Measurements from ENCODE around the gene DEPDC1.
"Not testable (repeated sequence)": the region's sequence is repeated elsewhere in the genome, so short reads cannot be mapped to it uniquely, and the experiment has no call there.

DEPDC1 gene

DNA sequence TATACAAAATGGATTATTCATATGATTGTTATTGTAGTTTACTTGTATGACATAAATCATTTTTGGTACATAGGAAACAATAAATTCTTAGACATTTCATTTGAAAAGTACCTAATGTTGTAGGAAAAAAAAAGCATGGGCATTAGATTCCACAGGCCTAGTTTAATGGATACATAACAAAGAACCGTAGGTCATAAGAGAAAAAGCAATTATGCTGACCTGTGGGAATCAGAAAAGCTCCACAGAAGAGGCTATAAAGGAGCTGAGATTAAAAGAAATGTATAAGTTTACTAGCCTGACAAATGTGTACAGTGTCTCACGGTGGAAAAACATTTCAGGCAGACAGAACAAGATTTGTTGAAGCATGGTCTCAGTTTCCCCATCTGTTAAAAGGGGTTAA lies 3.7 kb downstream of the DEPDC1 start:
- Mint-ChIP-seq H3K4me3 (no peak overlapping the region), H3K4me1 (peaks cover 11% of the 10 kb centered on the region), H3K27ac (no peak overlapping the region), H3K36me3 (ENCODE audit: low read depth) (peaks cover 7% of the 10 kb centered on the region), H3K27me3 (peaks cover 16% of the 10 kb centered on the region), H3K9me3 (peaks cover 4% of the 10 kb centered on the region)
- no peak for DNase-seq
- no peak for ATAC-seq

DNA sequence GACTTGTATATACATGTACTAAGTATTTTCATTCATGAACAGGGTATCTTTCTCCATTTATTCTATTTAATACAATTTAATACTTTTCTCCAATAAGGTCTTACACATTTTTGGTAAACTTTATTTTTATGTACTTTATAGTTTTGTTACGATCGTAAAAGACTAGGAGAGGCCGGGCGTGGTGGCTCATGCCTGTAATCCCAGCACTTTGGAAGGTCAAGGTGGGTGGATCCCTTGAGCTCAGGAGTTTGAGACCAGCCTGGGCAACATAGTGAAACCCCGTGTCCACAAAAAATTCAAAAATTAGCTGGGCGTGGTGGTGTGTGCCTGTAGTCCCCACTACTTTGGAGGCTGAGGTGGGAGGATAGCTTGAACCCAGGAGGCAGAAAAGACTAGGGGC lies 4.6 kb downstream of the DEPDC1 start:
- not testable (repeated sequence) for H3K27ac Mint-ChIP-seq; H3K27me3 Mint-ChIP-seq; H3K36me3 Mint-ChIP-seq (ENCODE audit: low read depth); H3K4me1 Mint-ChIP-seq; DNase-seq; H3K9me3 Mint-ChIP-seq; ATAC-seq; H3K4me3 Mint-ChIP-seq

DNA sequence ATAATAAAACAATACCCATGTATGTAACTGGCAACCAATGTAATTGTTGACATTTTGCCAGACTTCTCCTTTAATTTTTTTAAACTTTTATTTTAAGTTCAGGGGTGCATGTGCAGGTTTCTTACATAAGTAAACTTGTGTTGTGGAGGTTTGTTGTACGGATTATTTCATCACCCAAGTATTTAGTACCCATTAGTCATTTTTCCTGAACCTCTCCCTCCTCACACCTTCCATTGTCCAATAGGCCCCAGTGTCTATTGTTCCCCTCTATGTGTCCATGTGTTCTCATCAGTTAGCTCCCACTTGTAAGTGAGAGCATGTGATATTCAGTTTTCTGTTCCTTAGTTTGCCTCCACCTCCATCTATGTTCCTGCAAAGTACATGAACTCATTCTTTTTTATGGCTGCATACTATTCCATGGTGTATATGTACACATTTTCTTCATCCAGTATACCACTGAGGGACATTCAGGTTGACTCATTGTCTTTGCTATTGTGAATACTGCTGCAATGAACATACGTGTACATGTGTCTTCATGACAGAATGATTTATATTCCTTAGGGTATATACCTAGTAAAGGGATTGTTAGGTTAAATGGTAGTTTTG lies 6.7 kb downstream of the DEPDC1 start:
- DNase-seq (no peak), ATAC-seq (no peak)

DNA sequence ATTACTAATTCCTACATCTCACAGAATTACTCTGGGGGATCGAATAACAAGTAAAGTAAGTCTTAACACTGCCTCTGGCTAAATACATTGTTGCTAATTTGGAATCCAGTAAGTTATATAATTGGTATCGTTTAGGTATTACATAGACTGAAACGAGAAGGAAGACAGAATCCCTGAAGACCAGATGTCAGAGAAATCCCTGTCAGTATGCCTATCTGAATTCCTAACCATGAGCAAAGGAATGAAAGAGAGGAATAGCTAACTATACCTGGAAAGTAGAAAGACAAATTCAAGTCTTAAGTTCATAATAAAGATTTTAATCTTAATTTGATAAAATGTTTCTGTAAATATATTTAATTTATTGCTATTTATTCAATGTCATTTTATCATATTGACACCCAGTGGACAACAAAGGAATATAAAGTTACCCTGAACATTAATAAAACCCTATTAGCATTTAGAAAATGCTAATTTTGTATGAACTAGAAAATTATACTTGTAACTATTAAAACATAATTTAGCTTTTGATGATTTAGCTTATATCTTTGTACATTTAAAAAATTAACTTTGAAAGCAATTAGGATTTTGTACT lies 11.4 kb downstream of the DEPDC1 start:
- Mint-ChIP-seq H3K27me3 (no peaks in the 10 kb centered on the region), H3K9me3 (peaks cover 4% of the 10 kb centered on the region), H3K4me1 (no peaks in the 10 kb centered on the region), H3K36me3 (ENCODE audit: low read depth) (peaks cover 24% of the 10 kb centered on the region), H3K4me3 (no peak overlapping the region), H3K27ac (no peak overlapping the region)
- DNase-seq = no peak
- ATAC-seq = no peak

More for the DNA sequence above, 6.7 kb downstream of the DEPDC1 start:
- Mint-ChIP-seq H3K4me1 (no peaks in the 10 kb centered on the region), H3K36me3 (ENCODE audit: low read depth) (peaks cover 14% of the 10 kb centered on the region), H3K4me3 (no peak overlapping the region), H3K9me3 (peaks cover 4% of the 10 kb centered on the region), H3K27ac (no peak overlapping the region), H3K27me3 (no peaks in the 10 kb centered on the region)

DNA sequence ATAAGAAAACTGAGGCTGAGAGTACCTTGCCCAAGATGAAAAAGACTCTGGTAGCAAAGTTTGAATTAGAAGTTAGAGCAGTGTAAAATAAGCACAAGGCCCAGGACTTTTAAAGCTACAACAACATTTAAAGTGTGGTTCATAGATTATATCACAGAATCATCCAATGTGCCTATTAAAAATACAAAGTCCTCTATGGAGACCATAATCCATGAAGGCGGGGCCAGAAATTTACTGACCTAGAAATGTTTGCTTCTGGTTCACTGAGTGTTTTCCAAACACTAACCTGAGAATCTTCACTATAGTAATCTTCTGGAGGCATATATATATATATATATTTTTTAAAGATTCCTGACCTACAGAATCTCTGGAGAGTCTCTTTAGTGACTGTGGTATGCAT lies 12.3 kb downstream of the DEPDC1 start:
- H3K9me3 Mint-ChIP-seq = no peaks in the 10 kb centered on the region
- no peak overlapping the region for H3K4me3 Mint-ChIP-seq
- H3K27me3 Mint-ChIP-seq = no peaks in the 10 kb centered on the region
- no peak overlapping the region for H3K27ac Mint-ChIP-seq
- H3K36me3 Mint-ChIP-seq (ENCODE audit: low read depth) = peaks cover 19% of the 10 kb centered on the region
- ATAC-seq = no peak
- H3K4me1 Mint-ChIP-seq = no peaks in the 10 kb centered on the region
- no peak for DNase-seq

DNA sequence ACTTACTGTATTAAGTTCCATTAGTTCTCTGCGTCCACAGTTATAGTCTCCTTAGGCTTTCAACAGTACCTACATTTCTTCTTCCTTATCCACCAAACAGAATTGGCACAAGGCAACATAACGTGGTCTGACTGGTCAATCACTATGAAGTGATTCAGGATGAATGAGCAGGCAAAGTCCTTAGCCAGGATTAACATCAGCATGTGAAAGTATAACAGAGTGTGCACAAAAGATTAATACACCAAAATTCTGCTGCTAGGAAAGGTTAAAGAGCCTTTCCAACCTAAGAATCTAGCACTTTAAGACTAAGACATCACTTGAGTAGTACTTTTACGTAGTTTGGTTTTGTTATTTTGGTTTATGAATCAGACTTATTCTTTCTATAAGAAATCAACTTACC lies 15.8 kb downstream of the DEPDC1 start:
- H3K36me3 Mint-ChIP-seq (ENCODE audit: low read depth) = peaks cover 21% of the 10 kb centered on the region
- no peak overlapping the region for H3K4me3 Mint-ChIP-seq
- H3K27me3 Mint-ChIP-seq = no peaks in the 10 kb centered on the region
- H3K27ac Mint-ChIP-seq = no peak overlapping the region
- no peak for ATAC-seq
- DNase-seq = no peak
- no peaks in the 10 kb centered on the region for H3K9me3 Mint-ChIP-seq
- no peaks in the 10 kb centered on the region for H3K4me1 Mint-ChIP-seq

DNA sequence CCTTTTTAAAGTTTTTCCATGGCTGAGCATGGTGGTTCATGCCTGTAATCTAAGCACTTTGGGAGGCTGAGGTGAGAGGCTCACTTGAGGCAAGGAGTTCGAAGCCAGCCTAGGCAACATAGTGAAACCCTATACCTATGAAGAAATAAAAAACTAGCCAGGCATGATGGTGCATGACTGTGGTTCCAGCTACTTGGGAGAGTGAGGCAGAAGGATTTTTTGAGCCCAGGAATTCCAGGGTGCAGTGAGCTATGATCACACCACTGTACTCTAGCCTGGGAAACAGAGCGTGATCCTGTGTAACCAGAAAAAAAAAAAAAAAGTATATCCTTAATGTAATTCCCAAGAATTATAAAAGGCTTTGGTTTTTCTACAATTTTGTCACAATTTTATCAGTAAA lies 17.4 kb downstream of the DEPDC1 start:
- peaks cover 19% of the 10 kb centered on the region for H3K36me3 Mint-ChIP-seq (ENCODE audit: low read depth)

DNA sequence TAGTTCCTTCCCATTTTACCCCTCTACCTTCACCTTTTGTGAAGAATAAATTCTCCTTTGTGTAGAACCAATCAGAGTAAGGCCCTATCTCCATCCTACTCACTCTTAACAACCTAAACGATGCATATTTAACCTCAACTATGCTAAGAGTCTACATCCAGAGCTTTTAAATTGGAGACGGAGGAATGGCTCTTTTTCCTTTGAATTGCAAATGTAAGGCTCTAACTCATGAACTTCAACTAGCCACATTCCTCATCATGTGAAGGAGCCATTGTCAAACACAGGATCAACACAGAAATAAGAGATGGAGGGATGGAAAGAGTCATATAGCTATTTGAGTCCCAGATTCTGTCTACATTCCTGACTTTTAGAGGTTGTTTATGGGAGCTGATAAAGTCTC lies 18.2 kb downstream of the DEPDC1 start:
- no peak for ATAC-seq
- Mint-ChIP-seq H3K4me3 (no peak overlapping the region), H3K27ac (no peak overlapping the region), H3K27me3 (no peaks in the 10 kb centered on the region), H3K4me1 (no peaks in the 10 kb centered on the region), H3K9me3 (no peaks in the 10 kb centered on the region), H3K36me3 (ENCODE audit: low read depth) (peaks cover 17% of the 10 kb centered on the region)
- DNase-seq = no peak

More for the DNA sequence above, 17.4 kb downstream of the DEPDC1 start:
- ATAC-seq (no peak), DNase-seq (no peak)
- Mint-ChIP-seq H3K27me3 (no peaks in the 10 kb centered on the region), H3K4me3 (no peak overlapping the region), H3K27ac (no peak overlapping the region), H3K4me1 (no peaks in the 10 kb centered on the region), H3K9me3 (no peaks in the 10 kb centered on the region)

DNA sequence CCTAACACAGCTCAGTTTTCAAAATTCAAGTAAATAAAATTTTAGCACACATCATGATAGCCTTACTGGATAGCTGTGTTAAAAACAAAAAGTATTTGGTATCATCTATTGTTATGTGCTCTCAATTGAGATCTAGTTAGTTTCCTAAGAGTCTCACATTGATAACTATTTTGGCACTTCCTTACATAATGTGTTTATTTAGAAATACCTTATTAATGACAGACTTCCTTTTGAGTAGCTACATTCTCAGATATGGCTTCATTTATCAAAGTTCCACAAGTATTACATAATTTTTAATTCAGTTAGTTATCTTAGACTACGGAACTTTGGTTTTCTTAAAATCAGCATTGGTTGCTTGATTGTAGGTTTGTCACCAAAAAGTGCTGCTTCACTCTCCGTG lies 20.3 kb downstream of the DEPDC1 start:
- not testable (repeated sequence) for ATAC-seq; H3K36me3 Mint-ChIP-seq (ENCODE audit: low read depth); H3K27ac Mint-ChIP-seq; H3K4me3 Mint-ChIP-seq; H3K9me3 Mint-ChIP-seq; H3K4me1 Mint-ChIP-seq; DNase-seq; H3K27me3 Mint-ChIP-seq

DNA sequence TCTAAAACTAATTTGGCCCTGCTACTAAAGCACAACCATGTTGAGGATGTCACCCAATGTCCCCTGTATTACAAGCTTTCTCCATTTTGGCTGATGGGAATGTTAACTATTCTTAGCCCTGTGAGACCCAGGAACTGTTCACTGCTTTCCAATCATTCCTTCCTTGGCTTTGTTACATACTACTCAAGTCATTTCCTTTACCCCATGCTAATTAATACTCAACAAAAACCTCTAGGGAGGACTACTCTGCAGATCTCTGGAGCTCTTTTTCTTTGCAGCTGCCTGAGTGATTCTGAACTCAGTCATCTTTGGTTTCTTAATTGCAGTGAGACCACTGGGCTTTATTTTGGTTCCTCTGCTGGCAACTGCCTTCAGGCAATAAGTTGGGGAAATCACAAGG lies 23.8 kb downstream of the DEPDC1 start:
- Mint-ChIP-seq H3K36me3 (ENCODE audit: low read depth) (peaks cover 4% of the 10 kb centered on the region), H3K4me3 (no peak overlapping the region), H3K4me1 (no peaks in the 10 kb centered on the region), H3K27me3 (no peaks in the 10 kb centered on the region), H3K9me3 (no peaks in the 10 kb centered on the region), H3K27ac (no peak overlapping the region)
- DNase-seq (no peak), ATAC-seq (no peak)

DNA sequence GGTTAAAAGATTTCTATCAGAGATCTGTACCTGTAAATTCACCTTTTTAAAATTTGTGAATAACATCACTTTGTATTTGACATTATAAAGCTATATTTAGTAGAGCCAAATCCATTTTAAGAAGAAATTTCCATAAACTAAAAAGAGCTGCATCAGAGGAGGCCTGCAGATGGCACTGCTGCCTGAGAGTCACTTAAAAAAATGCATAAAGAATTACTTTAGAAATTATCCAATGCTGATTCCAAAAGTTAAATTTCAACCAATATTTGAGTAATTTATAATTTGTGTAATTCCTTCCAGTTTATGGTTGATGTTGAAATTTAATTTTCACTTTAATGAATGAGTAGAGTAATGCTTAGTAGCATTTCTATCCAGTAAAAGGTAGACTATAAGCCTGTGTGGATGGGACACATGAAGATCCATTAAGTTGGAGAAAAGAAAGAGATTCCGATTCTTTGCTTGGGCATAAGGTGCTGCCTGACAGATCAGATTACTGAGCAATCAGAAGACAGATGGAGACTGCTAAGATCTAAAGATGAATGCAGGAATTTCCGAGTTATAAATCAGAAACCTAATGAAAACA lies 26.4 kb downstream of the DEPDC1 start:
- no peak for ATAC-seq
- H3K4me3 Mint-ChIP-seq = no peak overlapping the region
- H3K36me3 Mint-ChIP-seq (ENCODE audit: low read depth) = no peaks in the 10 kb centered on the region
- no peak overlapping the region for H3K27ac Mint-ChIP-seq
- no peaks in the 10 kb centered on the region for H3K4me1 Mint-ChIP-seq
- H3K9me3 Mint-ChIP-seq = no peaks in the 10 kb centered on the region
- H3K27me3 Mint-ChIP-seq = peaks cover 3% of the 10 kb centered on the region
- DNase-seq = no peak

DNA sequence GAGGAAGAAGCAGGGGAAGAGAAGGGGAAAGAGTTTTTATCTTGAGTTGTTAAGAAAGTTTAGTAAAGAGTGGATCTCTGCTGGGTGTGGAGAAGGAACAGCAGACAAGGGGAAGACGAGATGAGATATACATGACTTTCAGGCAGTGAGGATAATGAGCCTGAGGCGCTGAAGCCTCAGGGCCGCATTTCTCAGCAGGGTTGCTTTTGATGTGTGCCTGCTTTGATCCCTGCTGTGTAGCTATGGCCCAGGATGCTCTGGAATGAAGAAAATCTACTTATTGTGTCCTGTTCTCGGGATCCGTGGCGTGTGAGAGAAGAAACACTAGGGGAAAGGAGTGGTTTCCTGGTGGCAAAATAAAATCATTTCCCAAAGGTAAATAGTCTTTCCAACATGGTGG lies 32.0 kb downstream of the DEPDC1 start:
- no peak overlapping the region for H3K4me3 Mint-ChIP-seq
- no peak overlapping the region for H3K27ac Mint-ChIP-seq
- H3K9me3 Mint-ChIP-seq = peaks cover 4% of the 10 kb centered on the region
- ATAC-seq = no peak
- no peak for DNase-seq
- H3K4me1 Mint-ChIP-seq = no peaks in the 10 kb centered on the region
- no peaks in the 10 kb centered on the region for H3K36me3 Mint-ChIP-seq (ENCODE audit: low read depth)
- peaks cover 3% of the 10 kb centered on the region for H3K27me3 Mint-ChIP-seq

DNA sequence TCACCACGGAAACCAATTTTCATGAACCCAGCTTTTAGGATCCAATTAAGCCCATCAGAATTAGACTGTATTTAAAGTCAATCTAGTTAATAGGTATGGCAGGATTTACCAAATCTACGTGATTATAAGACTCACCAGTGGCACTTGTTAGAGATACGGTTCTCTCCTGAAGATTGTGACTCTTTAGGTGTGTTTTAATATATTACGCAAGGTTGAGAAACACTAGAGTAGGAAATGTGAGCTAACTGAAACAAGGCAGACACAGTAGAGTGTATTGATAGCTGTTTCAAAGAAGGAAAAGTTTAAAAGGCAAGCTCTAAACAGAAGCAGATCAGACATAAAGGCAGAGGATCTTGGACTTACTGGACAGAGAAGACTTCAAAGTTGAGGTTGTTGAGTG lies 35.9 kb downstream of the DEPDC1 start:
- no peaks in the 10 kb centered on the region for H3K27me3 Mint-ChIP-seq
- no peak overlapping the region for H3K4me3 Mint-ChIP-seq
- no peaks in the 10 kb centered on the region for H3K4me1 Mint-ChIP-seq
- no peaks in the 10 kb centered on the region for H3K36me3 Mint-ChIP-seq (ENCODE audit: low read depth)
- peaks cover 4% of the 10 kb centered on the region for H3K9me3 Mint-ChIP-seq
- ATAC-seq (no peak), DNase-seq (no peak)
- H3K27ac Mint-ChIP-seq = no peak overlapping the region

DNA sequence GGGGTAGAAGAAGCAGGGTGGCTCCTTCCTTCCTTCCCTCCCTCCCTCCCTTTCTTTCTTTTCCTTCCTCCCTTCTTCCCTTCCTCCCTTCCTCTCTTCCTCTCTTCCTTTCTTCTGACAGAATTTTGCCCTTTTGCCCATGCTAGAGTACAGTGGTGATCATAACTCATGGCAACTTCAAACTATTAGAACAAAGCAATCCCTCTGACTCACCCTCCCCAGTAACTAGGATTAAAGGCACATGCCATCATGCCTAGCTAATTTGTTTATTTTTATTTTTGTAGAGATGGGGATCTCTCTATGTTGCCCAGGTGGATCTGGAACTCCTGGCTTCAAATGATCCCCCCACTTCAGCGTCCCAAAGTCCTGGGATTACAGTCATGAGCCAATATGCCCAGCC lies 37.1 kb downstream of the DEPDC1 start:
- ATAC-seq = no peak
- H3K27ac Mint-ChIP-seq = no peak overlapping the region
- H3K4me1 Mint-ChIP-seq = no peaks in the 10 kb centered on the region
- no peaks in the 10 kb centered on the region for H3K27me3 Mint-ChIP-seq
- peaks cover 4% of the 10 kb centered on the region for H3K9me3 Mint-ChIP-seq
- no peak overlapping the region for H3K4me3 Mint-ChIP-seq
- DNase-seq = no peak
- H3K36me3 Mint-ChIP-seq (ENCODE audit: low read depth) = no peaks in the 10 kb centered on the region

DNA sequence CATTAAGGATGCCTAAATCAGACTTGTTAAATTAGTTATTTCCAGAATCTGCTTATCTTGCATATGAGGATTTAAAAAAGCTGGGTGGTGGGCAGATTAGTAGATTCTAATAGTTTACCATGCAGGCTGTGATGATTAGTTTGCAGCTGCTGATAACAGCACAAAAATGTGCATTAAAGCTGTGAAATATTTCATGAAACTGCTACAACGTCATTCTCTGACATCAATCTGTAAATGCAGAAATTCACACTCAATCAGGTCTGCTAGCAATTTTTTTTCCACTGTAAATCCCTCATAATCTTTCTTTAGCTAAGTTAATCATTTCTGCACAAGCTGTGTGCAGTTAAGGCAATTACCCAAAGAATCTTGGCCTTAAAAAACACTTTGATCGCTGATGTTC lies 37.8 kb downstream of the DEPDC1 start:
- DNase-seq = no peak
- Mint-ChIP-seq H3K27ac (no peak overlapping the region), H3K4me3 (no peak overlapping the region), H3K9me3 (peaks cover 4% of the 10 kb centered on the region), H3K4me1 (no peaks in the 10 kb centered on the region), H3K36me3 (ENCODE audit: low read depth) (no peaks in the 10 kb centered on the region), H3K27me3 (no peaks in the 10 kb centered on the region)
- ATAC-seq = no peak
